ENCODE results near the gene FILIP1.

GRCh38 chr6:75368151-75368779, 125.3 kb downstream of the FILIP1 start:
- TF ChIP-seq CTCF (IDR thresholded peaks at IDR 0.05; ENCODE audit: borderline replicate concordance, extremely low read depth, low read length, poor library complexity, severe bottlenecking) (peak; percentile 40), EZH2 (IDR thresholded peaks at IDR 0.05; ENCODE audit: borderline replicate concordance, low read depth, low read length, severe bottlenecking) (no peak)

Measured in DND-41 (cell line).